Glutamatergic neuron (in vitro differentiated cells): ENCODE data around the gene CEMIP. TPM values are rescaled to one million over a fixed set of nuclear protein-coding genes. Genes with fewer than 3 reads are reported as not detected.
A peak's percentile ranks its signal among the peaks of the same experiment; 100 is the strongest.

ENCODE experiments used
- DNase-seq: peaks from one replicate; pipeline ENCODE4 v3.0.0; 2022
- H3K27ac Mint-ChIP-seq: one replicate; pipeline ENCODE4 v1.8.0; 2020; ENCODE audit warnings: mild to moderate bottlenecking, mixed read lengths, inconsistent platforms; ENCODE audit not compliant: unreplicated experiment
- H3K27me3 Mint-ChIP-seq: one replicate; pipeline ENCODE4 v1.8.0; 2020; ENCODE audit warnings: mild to moderate bottlenecking, moderate library complexity, mixed read lengths, inconsistent platforms; ENCODE audit not compliant: unreplicated experiment
- H3K36me3 Mint-ChIP-seq: one replicate; pipeline ENCODE4 v1.8.0; 2020; ENCODE audit warnings: mild to moderate bottlenecking, mixed read lengths, inconsistent platforms; ENCODE audit not compliant: unreplicated experiment
- H3K4me1 Mint-ChIP-seq: one replicate; pipeline ENCODE4 v1.8.0; 2020; ENCODE audit warnings: mild to moderate bottlenecking, low read depth, mixed read lengths, inconsistent platforms; ENCODE audit not compliant: unreplicated experiment
- H3K4me3 Mint-ChIP-seq: one replicate; pipeline ENCODE4 v1.8.0; 2020; ENCODE audit warnings: mild to moderate bottlenecking, mixed read lengths, inconsistent platforms; ENCODE audit not compliant: unreplicated experiment
- H3K9me3 Mint-ChIP-seq: one replicate; pipeline ENCODE4 v1.8.0; 2020; ENCODE audit warnings: mild to moderate bottlenecking, moderate library complexity, mixed read lengths, inconsistent platforms; ENCODE audit not compliant: unreplicated experiment
- CTCF ChIP-seq: fragments of 200-600 bp; sonication (generic); IDR thresholded peaks from one replicate; pipeline ENCODE4 v1.5.0; 2021; ENCODE audit not compliant: partially characterized antibody, unreplicated experiment
- total RNA-seq: library from RNA; stranded (reverse); fragmentation: NEBNext Ultra II Directional; extraction: Animal tissue kit (Norgen Biotek cat#: 25700); gene quantifications from one replicate; pipeline ENCODE4 v1.2.1, GENCODE V29; 2021; ENCODE audit not compliant: unreplicated experiment

The CEMIP gene
- total RNA-seq, 1 donor from 2014 or later: 0.25 TPM

- H3K27me3 Mint-ChIP-seq: no peaks in the 10 kb centered on the region
- no peak for TF ChIP-seq CTCF
- H3K36me3 Mint-ChIP-seq: no peaks in the 10 kb centered on the region
- DNase-seq: no peak
- H3K4me3 Mint-ChIP-seq: no peak overlapping the region
- H3K27ac Mint-ChIP-seq: no peak overlapping the region
- H3K4me1 Mint-ChIP-seq: peaks cover 24% of the 10 kb centered on the region
- no peaks in the 10 kb centered on the region for H3K9me3 Mint-ChIP-seq
Observed at GRCh38 chr15:80831192-80831591, 52.0 kb downstream of the CEMIP start.

GRCh38 chr15:80831606-80832224 lies 52.5 kb downstream of the CEMIP start:
- Mint-ChIP-seq H3K36me3 (no peaks in the 10 kb centered on the region), H3K4me1 (peaks cover 29% of the 10 kb centered on the region), H3K4me3 (no peak overlapping the region), H3K27ac (no peak overlapping the region), H3K27me3 (no peaks in the 10 kb centered on the region), H3K9me3 (no peaks in the 10 kb centered on the region)
- no peak for DNase-seq
- no peak for TF ChIP-seq CTCF

- Mint-ChIP-seq H3K9me3 (peaks cover 3% of the 10 kb centered on the region), H3K4me3 (no peak overlapping the region), H3K4me1 (peaks cover 35% of the 10 kb centered on the region), H3K27ac (no peak overlapping the region), H3K36me3 (no peaks in the 10 kb centered on the region), H3K27me3 (no peaks in the 10 kb centered on the region)
- DNase-seq: peak; percentile 77
- no peak for TF ChIP-seq CTCF
Observed at GRCh38 chr15:80832686-80833085, 53.5 kb downstream of the CEMIP start.

- Mint-ChIP-seq H3K9me3 (peaks cover 6% of the 10 kb centered on the region), H3K4me3 (no peak overlapping the region), H3K36me3 (peaks cover 4% of the 10 kb centered on the region), H3K27me3 (no peaks in the 10 kb centered on the region), H3K27ac (no peak overlapping the region), H3K4me1 (peaks cover 31% of the 10 kb centered on the region)
- DNase-seq: no peak
- TF ChIP-seq CTCF: no peak
Observed at GRCh38 chr15:80834402-80834801, 55.2 kb downstream of the CEMIP start.

- Mint-ChIP-seq H3K27me3 (peaks cover 3% of the 10 kb centered on the region), H3K9me3 (peaks cover 6% of the 10 kb centered on the region), H3K27ac (no peak overlapping the region), H3K4me3 (no peak overlapping the region), H3K4me1 (peaks cover 30% of the 10 kb centered on the region), H3K36me3 (peaks cover 4% of the 10 kb centered on the region)
- DNase-seq: no peak
- no peak for TF ChIP-seq CTCF
Observed at GRCh38 chr15:80834906-80835305, 55.7 kb downstream of the CEMIP start.
